ENCODE results near the gene DRD2.

DRD2 gene

GRCh38 chr11:113460469-113460868 lies 14.7 kb downstream of the DRD2 start:
- no peak for TF ChIP-seq CTCF (conservative IDR thresholded peaks at IDR 0.05)
- H3K27ac ChIP-seq, result no peak overlapping the region

- no peak for TF ChIP-seq CTCF (conservative IDR thresholded peaks at IDR 0.05)
- H3K27ac ChIP-seq, result no peak overlapping the region
These were observed 17.0 kb downstream of the DRD2 start for GRCh38 chr11:113458189-113458588.

- TF ChIP-seq CTCF (conservative IDR thresholded peaks at IDR 0.05), result no peak
- H3K27ac ChIP-seq, result no peak overlapping the region
These were observed 17.4 kb downstream of the DRD2 start for GRCh38 chr11:113457784-113458183.

GRCh38 chr11:113454455-113454854 lies 20.7 kb downstream of the DRD2 start:
- H3K27ac ChIP-seq, result no peak overlapping the region
- no peak for TF ChIP-seq CTCF (conservative IDR thresholded peaks at IDR 0.05)

GRCh38 chr11:113449743-113450142 lies 25.5 kb downstream of the DRD2 start:
- TF ChIP-seq CTCF (conservative IDR thresholded peaks at IDR 0.05), result no peak
- no peak overlapping the region for H3K27ac ChIP-seq

GRCh38 chr11:113448316-113448677 lies 26.9 kb downstream of the DRD2 start:
- no peak overlapping the region for H3K27ac ChIP-seq
- no peak for TF ChIP-seq CTCF (conservative IDR thresholded peaks at IDR 0.05)

GRCh38 chr11:113447621-113448315 lies 27.4 kb downstream of the DRD2 start:
- no peak overlapping the region for H3K27ac ChIP-seq
- TF ChIP-seq CTCF (conservative IDR thresholded peaks at IDR 0.05), result no peak

Data from VCaP (cell line).